ENCODE data around the gene ADAM22.

Gene ADAM22

GRCh38 chr7:88208521-88208920, 274.5 kb downstream of the ADAM22 start:
- Histone ChIP-seq H2AFZ (ENCODE audit: low read depth, low read length) (no peak overlapping the region), H4K20me1 (ENCODE audit: insufficient read depth, low read length) (peaks cover 3% of the 10 kb centered on the region; the same call in 1 of the 2 replicates), H3K79me2 (ENCODE audit: insufficient read depth, low read length) (peaks cover 17% of the 10 kb centered on the region), H3K4me3 (ENCODE audit: low read depth in 1 of 2, low read length in 2 of 2) (no peak overlapping the region), H3K4me2 (ENCODE audit: insufficient read depth, low read length) (no peak overlapping the region), H3K27me3 (ENCODE audit: insufficient read depth, low read length, poor library complexity) (no peaks in the 10 kb centered on the region), H3K9me3 (ENCODE audit: insufficient read depth, low read length, severe bottlenecking) (no peaks in the 10 kb centered on the region), H3K9ac (ENCODE audit: low read depth, low read length) (no peak overlapping the region), H3K36me3 (ENCODE audit: insufficient read depth, low read length) (peaks cover 95% of the 10 kb centered on the region), H3K4me1 (ENCODE audit: insufficient read depth, low read length) (no peaks in the 10 kb centered on the region), H3K27ac (ENCODE audit: low read length) (no peak overlapping the region)
- TF ChIP-seq CTCF (IDR thresholded peaks at IDR 0.05; ENCODE audit: borderline replicate concordance, extremely low read depth, low read length, poor library complexity, severe bottlenecking): no peak
- ATAC-seq (ENCODE audit: insufficient read depth, low read depth) (no peak), DNase-seq (no peak)

- ATAC-seq (ENCODE audit: insufficient read depth, low read depth) (no peak), DNase-seq (no peak)
- Histone ChIP-seq H3K27me3 (ENCODE audit: insufficient read depth, low read length, poor library complexity) (no peaks in the 10 kb centered on the region), H3K4me3 (ENCODE audit: low read depth in 1 of 2, low read length in 2 of 2) (no peak overlapping the region), H3K4me2 (ENCODE audit: insufficient read depth, low read length) (no peak overlapping the region), H3K4me1 (ENCODE audit: insufficient read depth, low read length) (peaks cover 20% of the 10 kb centered on the region), H3K79me2 (ENCODE audit: insufficient read depth, low read length) (peaks cover 56% of the 10 kb centered on the region), H3K9me3 (ENCODE audit: insufficient read depth, low read length, severe bottlenecking) (no peaks in the 10 kb centered on the region), H3K36me3 (ENCODE audit: insufficient read depth, low read length) (peaks cover 78% of the 10 kb centered on the region), H3K27ac (ENCODE audit: low read length) (no peak overlapping the region), H4K20me1 (ENCODE audit: insufficient read depth, low read length) (peaks cover 11% of the 10 kb centered on the region), H2AFZ (ENCODE audit: low read depth, low read length) (no peak overlapping the region), H3K9ac (ENCODE audit: low read depth, low read length) (no peak overlapping the region)
- TF ChIP-seq CTCF (IDR thresholded peaks at IDR 0.05; ENCODE audit: borderline replicate concordance, extremely low read depth, low read length, poor library complexity, severe bottlenecking): no peak
- TF ChIP-seq EZH2 (IDR thresholded peaks at IDR 0.05; ENCODE audit: borderline replicate concordance, low read depth, low read length, severe bottlenecking): no peak
Measured at GRCh38 chr7:88212918-88213317, 278.9 kb downstream of the ADAM22 start.

- Histone ChIP-seq H3K9me3 (ENCODE audit: insufficient read depth, low read length, severe bottlenecking) (no peaks in the 10 kb centered on the region), H3K9ac (ENCODE audit: low read depth, low read length) (no peak overlapping the region), H3K79me2 (ENCODE audit: insufficient read depth, low read length) (peaks cover 71% of the 10 kb centered on the region), H3K4me2 (ENCODE audit: insufficient read depth, low read length) (no peak overlapping the region), H3K4me3 (ENCODE audit: low read depth in 1 of 2, low read length in 2 of 2) (no peak overlapping the region), H4K20me1 (ENCODE audit: insufficient read depth, low read length) (peaks cover 14% of the 10 kb centered on the region), H3K4me1 (ENCODE audit: insufficient read depth, low read length) (peaks cover 32% of the 10 kb centered on the region), H3K36me3 (ENCODE audit: insufficient read depth, low read length) (peaks cover 65% of the 10 kb centered on the region), H2AFZ (ENCODE audit: low read depth, low read length) (no peak overlapping the region), H3K27me3 (ENCODE audit: insufficient read depth, low read length, poor library complexity) (no peaks in the 10 kb centered on the region), H3K27ac (ENCODE audit: low read length) (no peak overlapping the region)
- DNase-seq (no peak), ATAC-seq (ENCODE audit: insufficient read depth, low read depth) (no peak)
- no peak for TF ChIP-seq CTCF (IDR thresholded peaks at IDR 0.05; ENCODE audit: borderline replicate concordance, extremely low read depth, low read length, poor library complexity, severe bottlenecking)
- no peak for TF ChIP-seq EZH2 (IDR thresholded peaks at IDR 0.05; ENCODE audit: borderline replicate concordance, low read depth, low read length, severe bottlenecking)
Measured at GRCh38 chr7:88214456-88214855, 280.4 kb downstream of the ADAM22 start.

GRCh38 chr7:88215295-88215694, 281.2 kb downstream of the ADAM22 start:
- Histone ChIP-seq H3K9ac (ENCODE audit: low read depth, low read length) (no peak overlapping the region), H3K27ac (ENCODE audit: low read length) (no peak overlapping the region), H3K4me1 (ENCODE audit: insufficient read depth, low read length) (peaks cover 32% of the 10 kb centered on the region), H2AFZ (ENCODE audit: low read depth, low read length) (no peak overlapping the region), H3K4me2 (ENCODE audit: insufficient read depth, low read length) (no peak overlapping the region), H3K79me2 (ENCODE audit: insufficient read depth, low read length) (peaks cover 79% of the 10 kb centered on the region), H3K36me3 (ENCODE audit: insufficient read depth, low read length) (peaks cover 57% of the 10 kb centered on the region), H4K20me1 (ENCODE audit: insufficient read depth, low read length) (peaks cover 14% of the 10 kb centered on the region), H3K27me3 (ENCODE audit: insufficient read depth, low read length, poor library complexity) (no peaks in the 10 kb centered on the region), H3K4me3 (ENCODE audit: low read depth in 1 of 2, low read length in 2 of 2) (no peak overlapping the region), H3K9me3 (ENCODE audit: insufficient read depth, low read length, severe bottlenecking) (no peaks in the 10 kb centered on the region)
- no peak for DNase-seq
- ATAC-seq (ENCODE audit: insufficient read depth, low read depth): no peak
- TF ChIP-seq EZH2 (IDR thresholded peaks at IDR 0.05; ENCODE audit: borderline replicate concordance, low read depth, low read length, severe bottlenecking): no peak
- no peak for TF ChIP-seq CTCF (IDR thresholded peaks at IDR 0.05; ENCODE audit: borderline replicate concordance, extremely low read depth, low read length, poor library complexity, severe bottlenecking)
